ENCODE results near the gene SPTSSA.
"Not testable (repeated sequence)": the region's sequence is repeated elsewhere in the genome, so short reads cannot be mapped to it uniquely, and the experiment has no call there.

SPTSSA gene

DNA sequence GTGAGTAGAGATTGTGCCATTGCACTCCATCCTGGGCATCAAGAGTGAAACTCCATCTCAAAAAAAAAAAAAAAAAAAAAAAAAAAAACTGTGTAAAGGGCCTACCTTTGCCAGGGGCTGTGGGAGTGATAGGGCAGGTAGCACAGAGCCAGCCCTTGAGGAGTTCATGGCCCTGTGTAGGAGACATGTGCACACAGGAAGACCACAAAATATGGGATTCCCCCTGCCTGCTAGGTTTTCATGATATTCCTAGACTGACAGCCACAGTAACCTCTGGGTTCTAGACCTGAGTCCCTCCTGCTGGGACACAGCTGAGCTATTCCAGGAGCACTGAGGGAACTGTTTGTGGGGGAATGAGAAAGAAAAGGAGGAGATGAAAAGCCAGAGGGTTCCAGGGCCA, 8.3 kb upstream of the SPTSSA start:
- no peak for DNase-seq

DNA sequence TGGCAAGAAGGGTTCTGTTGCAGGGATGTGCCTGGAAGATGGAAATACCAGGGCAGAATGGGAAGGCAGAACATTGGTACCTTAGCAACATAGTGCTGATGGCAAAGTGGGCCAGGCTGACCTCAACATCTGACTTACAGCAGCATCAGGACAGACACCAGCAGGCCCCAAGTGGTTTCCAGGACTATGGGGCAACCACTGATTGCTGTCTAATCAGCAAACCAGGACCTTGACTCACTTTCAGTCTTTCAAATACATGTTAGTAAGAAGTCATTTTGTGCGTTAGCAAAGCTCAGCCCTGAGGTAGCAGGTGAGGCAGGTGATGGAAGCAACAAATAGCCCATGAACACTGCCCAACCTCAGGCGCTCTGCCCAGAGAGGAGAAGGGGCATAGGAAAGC, 4.7 kb upstream of the SPTSSA start:
- no peak for DNase-seq

DNA sequence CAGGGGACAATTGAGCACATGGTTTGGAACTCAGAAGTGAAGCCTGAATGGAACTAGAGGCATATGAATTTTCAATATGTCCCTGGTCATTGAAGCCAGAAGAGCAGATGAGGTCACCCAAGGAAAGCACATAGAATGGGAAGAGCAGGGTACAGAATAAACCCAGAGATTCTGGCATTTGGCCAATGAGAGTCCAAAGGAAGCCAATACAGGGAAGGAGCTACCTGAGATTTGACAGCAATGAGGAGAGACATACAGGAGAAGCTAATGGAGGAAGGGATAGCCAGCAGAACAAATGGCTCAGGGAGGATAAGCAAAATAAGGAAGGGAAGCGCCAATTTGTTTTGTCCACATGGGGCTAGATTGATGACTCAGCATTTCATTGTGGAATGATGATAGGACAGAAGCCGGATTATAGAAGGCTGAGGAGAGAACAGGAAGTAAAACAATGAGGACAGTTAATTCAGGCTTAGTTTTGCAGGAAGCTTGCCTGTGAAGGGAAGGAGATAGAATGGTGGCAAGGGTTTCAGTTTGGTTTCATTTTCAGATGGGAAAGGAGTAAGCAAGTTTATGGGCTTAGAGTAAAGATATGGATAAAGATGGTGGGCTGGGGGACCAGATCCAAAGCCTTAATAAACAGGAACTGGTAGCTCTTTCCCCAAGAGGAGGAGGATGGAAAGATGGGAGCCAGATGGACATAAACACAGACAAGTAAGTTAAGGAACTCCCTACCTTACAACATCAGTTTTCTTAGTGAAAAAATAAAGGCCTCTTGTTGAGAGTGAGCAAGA, 3.2 kb upstream of the SPTSSA start:
- no peak for DNase-seq

DNA sequence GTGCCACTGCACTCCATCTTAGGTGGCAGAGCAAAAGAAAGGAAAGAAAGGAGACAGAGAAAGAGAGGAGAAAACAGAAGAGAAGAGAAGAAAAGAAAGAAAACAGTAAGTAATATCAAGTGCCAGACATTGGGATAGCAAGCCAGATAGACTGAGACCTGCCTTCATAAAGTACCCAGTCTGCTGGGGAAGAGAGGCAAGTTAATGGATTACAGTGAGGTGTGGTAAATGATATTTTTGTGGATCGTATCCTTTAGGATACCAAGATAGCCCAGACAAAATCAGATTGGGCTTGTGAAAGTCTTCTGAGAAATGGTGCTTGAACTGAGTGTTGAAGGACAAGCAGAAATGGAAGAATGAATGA, 1.5 kb upstream of the SPTSSA start:
- no peak for DNase-seq

DNA sequence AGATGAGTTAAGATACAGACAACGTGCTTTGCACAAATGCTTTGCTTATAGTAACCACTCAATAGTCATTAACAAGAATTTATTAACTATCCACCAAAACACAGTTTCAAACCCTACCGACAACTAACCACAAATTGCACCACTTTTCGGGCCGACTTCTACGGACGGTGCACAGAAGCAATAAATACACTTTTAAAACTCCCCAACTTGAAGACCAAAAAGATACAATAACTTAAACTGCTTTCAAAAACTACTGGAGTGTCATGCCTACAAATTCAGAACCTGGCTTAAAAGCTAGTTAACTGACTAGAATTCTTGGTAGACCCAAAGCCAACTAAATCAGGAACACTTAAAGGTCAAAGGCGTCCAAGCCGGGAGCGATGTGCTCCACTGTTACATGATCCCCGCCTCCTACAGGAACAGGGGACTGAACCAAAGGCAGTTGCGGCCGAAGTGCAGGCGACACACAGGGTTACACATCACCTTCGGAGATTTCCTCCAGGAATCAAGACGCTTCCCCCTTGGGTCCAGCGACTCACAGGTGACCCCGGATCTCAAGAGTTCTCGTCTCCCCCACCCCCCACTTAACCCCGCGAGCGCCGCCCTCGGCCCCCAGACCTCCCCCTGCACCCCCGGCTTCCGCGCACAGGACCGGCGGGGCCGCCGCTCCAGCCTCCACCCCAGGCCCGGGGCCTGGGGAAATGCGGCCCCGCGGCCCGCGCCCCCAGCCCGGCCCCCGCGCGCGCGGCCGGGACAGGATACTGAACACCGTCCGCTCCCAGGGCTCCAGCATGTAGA, 507 bp downstream of the SPTSSA start:
- DNase-seq = peak; percentile 5

DNA sequence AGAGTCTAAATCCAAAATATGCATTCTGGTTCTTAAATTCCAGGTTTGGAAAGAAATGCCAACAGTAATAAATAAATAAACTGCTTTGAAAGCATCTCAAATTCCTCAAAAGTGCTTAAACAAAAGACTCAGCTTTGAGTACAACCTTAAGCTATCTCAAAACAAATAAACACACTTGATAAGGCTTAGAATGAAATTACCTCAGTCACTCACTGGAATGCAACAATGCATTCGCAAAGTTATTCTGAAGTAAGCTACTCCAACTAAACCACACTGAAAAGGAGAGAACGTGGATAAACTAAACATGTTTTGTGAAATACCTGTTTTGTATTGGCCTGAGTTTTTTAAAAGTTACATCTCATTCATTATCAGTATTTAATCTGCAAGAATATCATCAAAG, 1.2 kb downstream of the SPTSSA start:
- no peak for DNase-seq

DNA sequence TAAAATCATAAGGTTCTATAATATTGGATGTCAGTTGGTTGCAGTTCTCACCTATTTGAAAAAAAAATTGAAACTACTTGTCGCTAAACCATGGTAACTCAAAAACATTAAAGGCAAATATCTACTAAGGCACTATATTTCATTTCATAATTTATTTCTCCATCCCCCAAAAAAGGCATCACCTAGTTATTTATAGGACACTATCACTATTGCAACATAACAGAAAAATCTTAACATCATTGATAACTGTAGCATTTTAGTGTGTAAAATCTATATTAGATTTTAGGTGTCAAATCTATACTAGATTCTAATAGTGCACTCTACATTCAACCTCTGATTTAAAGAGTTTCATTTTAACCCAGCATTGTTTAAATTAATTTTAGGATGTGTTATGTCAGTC, 1.7 kb downstream of the SPTSSA start:
- DNase-seq = no peak

DNA sequence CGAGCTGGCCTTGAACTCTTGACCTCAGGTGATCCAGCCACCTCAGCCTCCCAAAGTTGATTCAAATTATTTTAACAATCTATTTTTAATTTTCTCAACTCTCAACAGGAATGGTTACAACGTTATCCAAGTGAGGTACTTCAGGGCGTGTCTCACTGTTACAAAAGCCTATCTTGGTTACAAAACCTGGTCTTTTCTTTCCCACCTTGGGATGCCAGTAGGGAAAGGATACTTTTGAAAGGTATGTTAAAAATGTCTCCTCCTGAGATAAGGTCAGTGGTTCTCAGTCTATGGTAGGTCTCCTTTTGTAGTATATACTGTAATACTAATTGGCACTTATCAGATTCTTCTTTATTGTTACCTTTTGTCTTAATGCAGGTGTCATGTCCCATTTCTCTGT, 4.9 kb downstream of the SPTSSA start:
- DNase-seq = no peak

DNA sequence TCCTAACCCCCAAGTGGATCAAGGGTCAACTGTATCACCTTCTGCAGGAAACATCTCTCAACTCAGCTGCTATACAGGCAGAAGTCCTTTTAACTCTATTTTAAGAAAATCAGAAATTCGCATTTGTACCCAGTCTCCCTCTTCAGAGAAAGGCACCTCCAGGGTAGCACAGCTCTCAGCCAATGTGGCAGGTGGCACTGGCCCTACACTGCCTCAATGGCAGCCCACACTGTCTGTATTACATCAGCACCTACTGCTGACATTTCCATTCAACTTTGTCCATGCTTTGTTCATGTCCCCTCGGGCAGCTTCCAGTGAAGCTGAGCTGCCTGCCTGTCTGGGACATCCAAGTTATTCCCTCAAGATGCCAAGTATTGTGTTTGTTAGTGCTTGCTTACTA, 8.8 kb downstream of the SPTSSA start:
- DNase-seq = no peak

DNA sequence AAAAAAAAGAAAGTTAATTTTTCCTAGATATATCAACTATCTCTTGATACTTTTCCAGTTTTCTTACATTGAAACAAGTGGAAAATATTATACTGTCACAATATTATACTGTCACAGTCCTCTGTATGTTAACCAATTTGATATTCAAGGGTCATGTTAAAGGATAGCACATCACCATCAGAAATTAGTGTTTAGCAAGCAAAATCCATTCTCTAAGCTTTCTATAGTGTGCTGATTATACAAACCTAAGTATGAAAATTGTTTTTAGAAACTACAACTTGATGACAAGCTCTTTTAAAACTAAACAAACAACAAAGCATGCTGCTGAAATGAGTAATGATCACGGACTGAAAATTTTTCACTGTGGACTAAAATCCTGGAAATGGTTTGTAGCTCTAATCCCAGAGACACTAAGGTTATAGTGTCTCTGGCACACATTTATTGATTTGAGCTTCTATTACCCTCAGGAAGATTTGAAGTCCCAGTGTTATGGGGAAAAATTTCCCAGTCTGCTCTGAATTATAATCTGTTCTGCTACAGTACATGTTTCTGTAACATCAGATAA, 9.7 kb downstream of the SPTSSA start:
- DNase-seq = no peak

DNA sequence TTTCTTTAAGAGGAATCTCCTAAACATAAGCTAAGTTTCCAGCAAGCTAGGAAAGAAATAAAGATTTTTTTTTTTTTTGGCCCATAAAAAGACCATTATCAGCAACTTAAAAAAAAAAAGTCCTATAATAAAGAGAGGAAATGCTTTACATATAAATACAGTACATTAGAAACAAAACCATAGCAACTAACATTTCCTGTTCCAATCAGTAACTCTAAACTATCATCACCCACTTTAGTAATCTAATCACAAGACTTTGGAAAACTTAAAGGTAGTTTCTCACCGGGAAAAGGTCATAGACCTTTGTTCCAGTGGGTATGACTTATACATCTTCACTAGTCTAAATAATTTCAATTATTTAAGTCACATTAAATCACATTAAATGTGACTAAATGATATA, 11.1 kb downstream of the SPTSSA start:
- no peak for DNase-seq

DNA sequence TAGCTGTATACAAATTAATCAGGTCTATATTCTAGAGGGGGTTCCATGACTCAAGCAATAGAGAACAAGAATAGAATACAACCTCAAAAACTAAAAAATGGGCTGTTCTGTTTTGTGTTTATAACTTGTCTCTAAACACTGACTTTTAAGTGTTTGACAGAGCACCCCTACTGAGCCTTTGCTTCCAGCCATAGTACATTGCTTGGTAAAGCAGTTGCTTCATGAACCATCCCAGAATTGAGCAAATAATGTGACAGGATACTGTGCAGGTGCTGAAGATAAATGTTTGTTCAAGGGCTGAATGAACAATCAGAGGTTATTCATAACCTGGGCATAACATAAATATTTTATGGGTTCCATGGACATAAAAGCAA, 11.5 kb downstream of the SPTSSA start:
- DNase-seq = no peak

DNA sequence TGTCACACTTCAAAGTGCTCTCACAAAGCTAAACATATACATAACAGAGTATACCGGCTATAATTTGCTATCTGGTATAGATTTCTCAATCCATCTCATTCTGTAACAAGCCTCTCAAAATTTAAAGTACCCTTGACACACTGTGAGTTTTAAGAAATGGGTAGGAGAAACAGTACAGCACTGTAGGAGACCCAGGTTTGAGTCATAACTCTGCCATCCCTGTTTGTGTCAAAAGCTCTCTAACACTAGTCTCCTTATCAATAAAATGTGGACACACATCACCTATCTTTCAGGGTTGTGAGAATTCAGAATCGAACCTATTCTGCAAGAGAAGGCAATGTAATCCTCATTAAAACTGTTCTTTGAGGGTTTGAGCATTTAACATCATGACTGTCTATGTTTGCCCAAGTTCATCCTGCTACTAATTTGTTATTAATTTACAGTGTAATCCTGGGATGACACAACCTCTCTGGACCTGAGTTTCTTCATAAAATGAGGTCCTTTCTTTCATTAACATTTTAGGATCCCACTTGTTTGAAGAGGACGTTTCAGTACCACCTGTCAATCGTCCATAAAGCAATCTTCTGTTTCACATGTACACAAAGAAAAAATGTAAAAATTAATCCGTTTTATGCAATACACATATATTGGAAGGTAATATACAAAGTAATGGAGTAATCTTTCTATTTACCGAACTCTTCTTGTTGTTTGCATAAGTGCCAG, 12.1 kb downstream of the SPTSSA start:
- no peak for DNase-seq

DNA sequence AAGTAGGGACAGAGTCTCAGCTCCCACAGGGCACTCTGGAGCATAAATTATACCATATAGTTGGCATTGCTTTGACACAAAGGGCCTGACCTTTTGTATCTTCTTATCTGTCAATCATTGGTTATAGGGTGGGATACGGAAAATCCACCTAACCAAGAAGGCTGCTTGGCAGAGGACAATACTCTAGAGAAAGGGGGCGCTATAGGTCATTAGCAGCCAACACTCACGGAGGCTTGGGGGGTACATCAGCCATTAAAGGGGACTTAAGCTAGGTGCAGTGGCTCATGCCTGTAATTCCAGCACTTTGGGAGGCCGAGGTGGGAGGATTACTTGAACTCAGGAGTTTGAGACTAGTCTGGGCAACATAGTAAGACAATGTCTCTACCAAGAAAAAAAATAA, 22.9 kb downstream of the SPTSSA start:
- no peak for DNase-seq

DNA sequence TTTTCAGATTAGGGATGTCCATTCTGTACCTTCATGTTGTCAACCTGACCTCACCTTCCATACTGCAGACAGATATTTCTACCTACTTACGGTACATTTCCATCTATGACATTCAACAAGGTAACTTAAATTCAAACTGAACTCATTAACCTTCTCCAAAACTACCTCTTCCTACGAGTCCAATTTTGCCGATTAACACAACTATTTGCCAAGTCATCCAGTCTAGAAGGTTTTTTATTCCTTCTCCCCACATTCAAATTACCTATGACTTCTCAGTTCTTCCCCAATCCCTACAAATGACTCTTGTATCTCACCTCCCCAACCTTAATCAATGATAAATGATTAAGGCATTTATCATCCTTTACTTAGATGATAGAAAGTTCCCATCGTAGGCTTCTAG, 23.6 kb downstream of the SPTSSA start:
- DNase-seq = no peak

DNA sequence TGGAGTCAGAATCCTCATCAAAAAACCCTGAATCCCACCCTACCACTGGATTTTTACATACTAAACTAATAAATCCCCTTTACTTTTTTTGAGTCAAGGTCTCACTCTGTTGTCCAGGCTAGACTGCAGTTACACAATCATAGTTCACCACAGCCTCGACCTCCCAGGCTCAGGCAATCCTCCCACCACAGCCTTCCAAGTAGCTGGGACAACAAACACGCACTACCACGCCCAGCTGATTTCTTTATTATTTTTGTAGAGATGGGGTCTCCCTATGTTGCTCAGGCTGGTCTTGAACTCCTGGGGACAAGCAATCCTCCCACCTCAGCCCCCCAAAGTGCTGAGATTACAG, 24.3 kb downstream of the SPTSSA start:
- no peak for DNase-seq

DNA sequence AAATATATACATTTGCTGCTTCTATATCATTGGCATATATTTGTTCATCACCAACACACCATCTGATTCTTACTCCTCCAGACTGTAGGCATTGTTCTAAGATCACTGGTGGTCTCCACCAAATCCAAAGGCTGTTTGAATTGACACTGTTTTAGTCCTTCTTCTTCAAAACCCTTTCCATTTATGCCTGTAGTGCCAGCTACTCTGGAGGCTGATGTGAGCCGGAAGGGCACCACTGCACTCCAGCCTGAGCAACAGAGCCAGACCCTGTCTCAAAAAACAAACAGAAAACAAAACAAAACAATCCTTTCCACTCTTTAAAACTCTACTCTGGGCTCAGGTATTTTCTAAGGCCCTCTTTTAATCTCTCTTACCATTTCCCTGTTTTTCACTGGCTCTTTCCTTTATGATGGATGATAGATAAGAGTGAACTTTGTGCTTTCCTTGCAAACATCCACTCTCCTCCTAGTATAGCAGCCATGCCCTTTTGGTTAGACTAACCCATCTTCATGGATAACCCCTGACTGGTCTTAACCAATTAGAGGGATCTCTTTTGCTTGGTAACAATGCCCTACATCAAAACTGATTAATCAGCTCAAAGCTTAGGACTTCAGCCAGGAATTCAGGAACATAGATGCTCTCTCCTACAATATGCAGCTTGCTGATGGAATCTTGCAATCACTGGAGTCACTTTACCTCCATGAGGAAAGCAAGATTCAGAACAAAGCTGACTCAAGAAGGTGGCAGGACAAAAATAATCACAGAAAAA, 24.9 kb downstream of the SPTSSA start:
- no peak for DNase-seq

DNA sequence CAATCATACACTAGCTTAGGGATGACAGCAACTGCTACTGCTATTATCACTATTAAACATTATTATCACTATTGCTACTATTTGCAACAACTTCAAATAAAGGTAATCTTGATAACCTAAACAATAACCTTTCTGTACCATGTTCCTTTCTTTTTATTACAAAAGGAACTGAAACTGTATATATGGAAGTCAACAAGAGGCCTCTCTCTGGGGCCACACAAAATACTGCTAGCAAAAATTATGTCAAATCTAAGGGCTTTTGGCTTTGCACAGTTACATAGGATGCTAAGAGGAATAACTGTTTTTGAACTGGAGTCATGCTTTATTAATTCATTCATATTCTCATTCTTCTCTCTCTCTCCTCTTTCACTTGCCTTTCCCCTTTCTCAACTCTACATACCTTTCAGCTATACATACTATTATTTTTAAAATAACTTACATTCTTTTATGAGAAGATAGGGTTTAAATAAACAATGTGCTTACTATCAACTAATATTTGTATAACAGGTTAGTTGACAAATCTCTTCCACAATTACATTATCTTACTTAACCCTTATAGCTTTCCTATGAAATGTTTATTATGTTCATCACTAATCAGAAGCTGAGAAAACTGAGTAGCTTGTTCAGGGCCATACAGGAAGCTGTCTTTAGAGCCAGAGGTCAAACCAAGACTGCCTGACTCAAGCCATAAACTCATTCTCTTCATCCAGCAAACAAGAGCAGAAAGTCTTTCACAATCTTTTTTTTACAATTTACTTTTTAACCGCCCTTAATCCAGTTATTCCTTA, 25.7 kb downstream of the SPTSSA start:
- DNase-seq = no peak

DNA sequence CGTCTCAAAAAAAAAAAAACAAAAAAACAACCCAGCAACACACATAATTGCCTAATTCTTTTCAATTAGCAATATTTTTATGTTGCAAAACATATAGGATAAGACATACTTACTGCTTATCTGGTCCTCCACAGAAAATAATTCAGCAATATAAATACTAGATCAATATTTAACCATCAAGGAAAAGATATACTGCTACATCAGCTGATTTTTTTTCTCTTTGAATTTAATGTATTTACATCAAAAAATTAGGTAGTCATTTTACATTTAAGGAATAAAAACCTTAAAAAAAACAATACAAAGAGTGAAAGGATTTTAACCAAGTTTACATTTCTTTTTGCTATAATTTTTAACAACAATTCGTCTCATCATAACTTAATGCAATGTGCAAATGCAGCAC, 28.1 kb downstream of the SPTSSA start:
- no peak for DNase-seq

DNA sequence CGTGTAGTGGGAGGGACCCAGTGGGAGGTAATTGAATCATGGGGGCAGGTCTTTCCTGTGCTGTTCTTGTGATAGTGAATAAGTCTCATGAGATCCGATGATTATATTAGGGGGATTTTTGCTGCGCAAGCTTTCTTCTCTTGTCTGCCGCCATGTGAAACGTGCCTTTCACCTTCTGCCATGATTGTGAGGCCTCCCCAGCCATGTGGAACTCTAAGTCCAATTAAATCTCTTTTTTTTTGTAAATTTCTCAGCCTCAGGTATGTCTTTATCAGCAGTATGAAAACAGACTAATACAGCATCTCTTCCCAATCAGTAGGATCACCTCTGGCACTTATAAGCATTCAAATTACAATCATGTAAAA, 34.0 kb downstream of the SPTSSA start:
- DNase-seq = not testable (repeated sequence)

DNA sequence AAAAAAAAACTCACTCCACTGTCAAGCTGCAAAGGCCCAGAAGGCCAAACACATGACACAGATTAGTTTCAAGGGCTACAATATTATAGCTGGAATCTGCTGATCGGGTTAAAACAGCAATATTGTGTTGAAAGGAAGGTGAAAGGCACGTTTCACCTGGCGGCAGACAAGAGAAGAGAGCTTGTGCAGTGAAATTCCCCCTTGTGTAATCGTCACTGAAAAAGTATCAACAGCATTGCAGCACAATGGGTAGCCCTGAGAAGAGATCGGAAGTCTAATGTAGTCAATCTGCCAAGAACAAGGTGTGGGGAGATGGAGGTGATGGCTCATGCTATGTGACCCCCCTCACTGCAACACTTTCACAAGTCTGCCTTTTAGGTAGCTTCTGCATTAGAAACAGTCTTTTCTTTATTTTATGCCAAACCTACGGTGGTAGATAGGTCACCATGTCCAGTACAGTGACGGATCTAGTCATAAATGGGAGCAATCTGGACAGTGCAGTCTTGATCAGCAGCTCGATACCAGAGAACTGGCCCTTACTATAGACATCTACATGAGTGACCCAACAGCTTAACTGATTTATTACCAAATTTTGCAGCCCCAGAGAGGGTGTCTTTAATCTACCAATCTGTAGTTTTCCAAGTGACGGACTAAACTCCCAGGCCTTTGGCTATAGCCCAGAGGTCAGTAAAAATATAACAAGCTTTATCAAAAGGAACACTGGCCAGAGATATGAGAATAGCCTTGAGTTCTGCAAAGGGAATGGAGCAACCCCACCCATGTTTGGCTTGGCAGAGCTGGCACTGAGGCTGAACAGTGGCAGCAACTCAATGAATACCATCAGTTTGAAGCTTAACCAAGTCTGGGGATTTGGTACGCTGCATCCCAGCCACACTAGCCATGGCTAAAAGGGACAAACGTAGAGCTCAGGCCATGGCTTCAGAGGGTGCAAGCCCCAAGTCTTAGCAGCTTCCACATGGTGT, 35.4 kb downstream of the SPTSSA start:
- DNase-seq = no peak
